Superior temporal gyrus (tissue), 1 donor: ENCODE measurements around the gene TGFBR3.

Experiments
- DNase-seq: peaks from one replicate; pipeline ENCODE4 v3.0.0-alpha.2; 2016; ENCODE audit errors: extremely low spot score

Gene TGFBR3

GRCh38 chr1:91885716-91886506 lies at the start of gene TGFBR3:
TSS of gene TGFBR3 (minus strand) at chr1:91886151. CDS start at chr1:91861531, 24,620 bp downstream.
- DNase-seq = peak; percentile 75

GRCh38 chr1:91929250-91929649 lies 43.3 kb upstream of the TGFBR3 start:
- DNase-seq = no peak

DNA sequence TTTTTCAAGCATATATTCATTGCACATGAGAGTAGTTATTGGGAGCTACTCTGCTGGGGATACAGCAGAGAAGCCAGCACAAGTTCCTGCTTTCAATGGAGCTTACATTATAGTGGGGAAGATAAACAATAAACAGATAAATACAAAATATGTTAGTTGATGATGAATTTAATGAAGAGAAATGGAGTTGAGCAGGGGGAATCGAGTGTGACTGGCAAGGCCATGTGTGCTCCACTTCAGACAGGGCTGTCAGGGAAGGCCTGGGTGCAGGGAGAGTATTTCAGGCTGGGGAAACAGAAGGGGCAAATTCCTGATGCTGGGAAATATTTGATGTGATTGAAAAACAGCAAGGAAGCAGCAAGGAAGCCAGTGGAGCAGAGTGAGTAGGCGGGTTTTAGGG lies 42.1 kb upstream of the TGFBR3 start:
- no peak for DNase-seq

- DNase-seq = no peak
Observed at GRCh38 chr1:91925644-91926435, 39.9 kb upstream of the TGFBR3 start.

DNA sequence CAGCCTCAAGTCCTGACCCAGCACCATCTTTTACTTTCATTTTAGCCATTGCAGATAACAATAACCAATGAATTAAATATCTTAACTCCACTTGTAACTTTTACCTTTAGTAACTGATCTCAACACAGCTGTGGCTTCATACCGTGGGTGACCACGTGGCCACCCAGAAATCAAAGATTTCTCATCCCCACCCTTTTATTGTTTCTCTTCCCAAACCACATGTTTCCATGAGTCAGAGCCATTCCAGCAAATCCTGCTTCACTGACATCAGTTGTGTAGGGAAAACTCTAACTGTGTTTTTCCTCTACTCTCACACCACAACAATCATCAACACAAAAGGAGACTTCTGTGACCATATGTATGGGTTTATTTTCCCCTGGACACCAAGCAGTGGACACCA lies 38.2 kb upstream of the TGFBR3 start:
- DNase-seq = no peak

DNA sequence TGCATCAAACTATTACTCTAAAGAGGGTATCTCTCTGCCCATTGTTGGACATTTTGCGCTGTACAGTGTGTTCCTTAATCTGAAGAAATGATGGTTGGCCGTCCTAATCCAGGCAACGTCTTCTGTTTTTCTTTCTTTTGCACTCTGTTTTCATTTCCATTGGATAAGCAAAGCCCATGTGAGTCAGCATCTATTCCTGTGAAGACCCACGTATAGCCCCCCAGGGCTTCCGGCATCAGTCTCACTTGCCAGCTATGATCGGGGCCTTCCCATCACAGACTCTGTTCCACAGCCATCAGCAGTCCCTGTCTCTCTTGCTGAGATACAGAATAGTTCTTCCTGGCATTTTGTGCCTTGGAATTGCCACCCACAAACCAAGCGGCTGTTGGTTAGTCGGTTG lies 34.0 kb upstream of the TGFBR3 start:
- DNase-seq = no peak

- DNase-seq = no peak
Observed at GRCh38 chr1:91916811-91917460, 31.0 kb upstream of the TGFBR3 start.

GRCh38 chr1:91916046-91916445 lies 30.1 kb upstream of the TGFBR3 start:
- DNase-seq = no peak

- no peak for DNase-seq
Observed at GRCh38 chr1:91913018-91913417, 27.1 kb upstream of the TGFBR3 start.

- DNase-seq = no peak
Observed at GRCh38 chr1:91912266-91912665, 26.3 kb upstream of the TGFBR3 start.

GRCh38 chr1:91901231-91901630 lies 15.3 kb upstream of the TGFBR3 start:
- DNase-seq = no peak

DNA sequence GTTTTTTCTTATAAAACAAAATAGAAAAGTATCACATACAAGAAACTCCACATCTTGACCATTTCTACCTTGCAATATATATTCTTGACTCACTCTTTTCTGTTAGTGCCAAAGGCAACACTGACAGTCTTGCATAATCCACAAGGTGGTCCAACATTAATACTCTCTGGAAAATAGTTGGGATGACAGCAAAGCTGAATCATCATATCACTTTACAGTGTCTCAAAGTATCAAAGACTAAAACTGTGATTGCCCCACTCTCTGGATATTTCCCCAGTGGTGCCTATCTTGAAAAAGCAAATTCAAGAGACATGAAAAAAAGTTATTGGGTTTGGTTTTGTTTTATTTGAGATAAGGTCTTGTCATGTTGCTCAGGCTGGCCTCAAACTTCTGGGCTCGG lies 14.6 kb upstream of the TGFBR3 start:
- DNase-seq = no peak

GRCh38 chr1:91897016-91897415 lies 11.1 kb upstream of the TGFBR3 start:
- DNase-seq = no peak

GRCh38 chr1:91895832-91896556 lies 10.0 kb upstream of the TGFBR3 start:
- no peak for DNase-seq

DNA sequence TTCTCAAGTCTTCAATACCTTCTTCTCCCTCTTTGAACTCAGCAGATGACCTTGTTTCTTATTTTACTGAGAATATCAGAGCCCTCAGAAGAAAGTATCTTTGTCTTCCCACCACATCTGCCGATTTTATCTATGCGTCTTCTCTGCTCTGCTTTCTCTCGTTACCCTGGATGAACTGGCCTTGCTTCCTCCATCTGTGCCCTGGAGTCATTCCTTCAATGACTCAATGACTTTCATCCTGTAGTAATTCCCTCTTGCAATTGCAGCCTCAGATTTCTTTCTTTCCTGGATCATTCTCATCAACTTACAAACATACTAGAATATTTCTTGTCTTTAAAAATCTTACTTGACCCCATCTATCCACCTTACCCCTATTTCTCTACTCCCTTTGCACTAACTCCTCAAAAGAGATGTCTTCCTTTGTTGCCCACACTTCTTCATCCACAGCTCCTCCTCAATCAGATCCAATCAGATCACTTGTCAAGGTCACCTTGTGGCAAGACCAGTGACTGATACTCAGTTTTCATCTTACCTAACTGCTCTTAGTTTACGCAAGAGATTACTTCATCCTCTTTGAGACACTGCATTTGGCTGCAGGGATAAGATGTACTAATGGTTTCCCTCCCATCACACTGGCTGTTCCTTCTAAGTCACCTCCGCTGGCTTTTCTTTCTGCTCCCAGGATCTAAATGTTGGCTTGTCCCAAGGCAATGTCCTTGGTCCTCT lies 8.2 kb upstream of the TGFBR3 start:
- no peak for DNase-seq

DNA sequence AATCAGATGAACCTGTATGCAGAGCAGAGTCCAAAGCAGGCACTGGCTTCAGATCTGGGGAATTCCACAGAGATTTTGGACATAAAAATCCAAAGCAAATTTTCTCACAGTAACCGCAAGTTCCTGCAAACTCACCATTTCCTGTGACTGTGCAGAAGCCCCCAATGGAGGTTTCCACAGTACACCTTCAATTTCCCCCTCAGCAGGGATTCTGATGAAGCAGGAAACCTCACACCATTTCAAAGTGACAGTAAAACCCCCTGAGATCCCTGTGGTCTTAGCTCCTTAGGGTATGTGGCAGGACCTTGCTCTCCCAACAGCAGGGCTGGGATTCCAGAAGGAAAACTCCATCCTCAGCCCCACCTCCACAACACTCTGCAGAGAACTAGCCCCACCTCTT lies 6.0 kb upstream of the TGFBR3 start:
- no peak for DNase-seq

DNA sequence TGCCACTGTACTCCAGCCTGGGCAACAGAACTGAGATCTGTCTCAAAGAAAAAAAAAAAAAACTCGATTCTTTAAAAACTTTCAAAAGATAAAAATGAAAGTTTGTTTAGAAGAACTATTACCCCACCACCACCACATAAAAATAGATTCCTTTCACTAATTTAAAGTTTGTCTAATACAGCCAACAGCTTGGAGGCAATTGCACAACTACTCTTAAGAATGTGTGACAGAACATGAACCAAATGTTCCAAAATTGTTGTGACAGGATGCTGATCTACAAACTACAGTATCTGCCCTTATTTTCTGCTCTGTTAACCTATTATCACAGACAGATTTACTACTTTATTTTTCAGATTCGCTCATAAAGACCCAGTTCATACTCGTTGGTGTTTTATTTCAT lies 5.5 kb upstream of the TGFBR3 start:
- DNase-seq = no peak

- DNase-seq = no peak
Observed at GRCh38 chr1:91889717-91890459, 3.9 kb upstream of the TGFBR3 start.

DNA sequence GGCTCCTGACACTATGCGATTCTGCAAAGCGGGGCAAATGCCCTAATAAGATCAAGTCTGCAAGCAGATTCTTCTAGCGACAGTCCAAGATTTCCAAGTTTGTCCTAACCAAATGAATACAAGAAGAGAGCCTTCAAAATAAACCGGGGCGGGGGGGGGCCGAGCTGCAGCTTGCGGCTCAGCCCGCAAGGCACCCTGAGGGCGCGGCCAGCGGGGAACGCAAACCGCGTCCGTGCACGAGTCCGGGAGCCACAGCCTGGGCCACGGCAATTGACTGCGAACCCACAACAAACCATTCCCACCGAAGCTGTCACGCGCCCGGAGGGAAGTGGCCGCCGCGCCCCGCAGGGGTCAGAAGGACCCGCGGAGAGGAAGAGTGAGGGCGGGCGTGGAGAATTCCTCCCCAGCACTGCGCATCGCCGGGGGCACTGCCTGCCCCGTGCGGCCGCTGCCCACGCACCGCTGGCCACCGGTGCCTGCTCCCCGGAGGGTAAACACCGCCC lies 687 bp downstream of the TGFBR3 start:
- no peak for DNase-seq

DNA sequence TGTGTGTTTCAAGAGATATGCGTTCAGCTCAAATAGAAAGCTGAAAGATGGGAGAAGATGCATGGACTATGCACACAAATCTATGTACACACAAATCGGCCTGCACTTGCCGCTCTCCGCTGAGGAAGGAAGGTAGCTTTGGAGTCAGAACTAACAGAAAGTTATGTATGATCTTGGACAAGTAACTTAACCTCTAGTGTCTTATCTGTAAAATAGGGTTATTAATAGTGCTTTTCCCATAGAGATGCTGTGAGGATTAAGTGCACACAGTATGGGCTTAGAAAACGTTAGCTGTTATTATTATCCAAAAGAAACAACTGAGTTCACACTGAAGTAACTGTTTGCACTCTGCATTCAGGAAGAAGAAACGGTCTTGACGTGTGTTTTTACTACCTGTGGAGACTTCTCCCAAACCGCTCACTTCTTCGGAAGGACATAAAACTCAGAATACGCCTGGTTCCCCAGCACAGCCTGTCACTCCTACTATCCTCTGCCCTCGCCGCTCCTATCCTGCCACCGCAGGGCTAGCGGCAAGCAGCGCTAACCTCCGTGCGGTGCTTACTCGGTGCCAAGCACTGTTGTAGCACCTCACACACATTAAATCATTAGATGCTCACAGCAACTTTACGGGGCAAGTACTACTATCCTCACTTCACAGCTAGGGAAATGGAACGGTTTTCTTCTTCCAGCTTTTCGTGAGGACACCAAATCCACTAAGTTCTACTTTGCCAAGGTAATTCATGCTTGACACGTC lies 1.3 kb downstream of the TGFBR3 start:
- DNase-seq = peak; percentile 36
